GM21723 (cell line): ENCODE data around the gene IGSF22.
"Not testable (repeated sequence)": the region's sequence is repeated elsewhere in the genome, so short reads cannot be mapped to it uniquely, and the experiment has no call there.

ENCODE experiments used
- ATAC-seq: cut with Tn5 transposase; IDR thresholded peaks from one replicate; pipeline ENCODE4 v1.9.1; 2021; ENCODE audit warnings: mild to moderate bottlenecking, moderate library complexity; ENCODE audit not compliant: unreplicated experiment

IGSF22 gene

DNA sequence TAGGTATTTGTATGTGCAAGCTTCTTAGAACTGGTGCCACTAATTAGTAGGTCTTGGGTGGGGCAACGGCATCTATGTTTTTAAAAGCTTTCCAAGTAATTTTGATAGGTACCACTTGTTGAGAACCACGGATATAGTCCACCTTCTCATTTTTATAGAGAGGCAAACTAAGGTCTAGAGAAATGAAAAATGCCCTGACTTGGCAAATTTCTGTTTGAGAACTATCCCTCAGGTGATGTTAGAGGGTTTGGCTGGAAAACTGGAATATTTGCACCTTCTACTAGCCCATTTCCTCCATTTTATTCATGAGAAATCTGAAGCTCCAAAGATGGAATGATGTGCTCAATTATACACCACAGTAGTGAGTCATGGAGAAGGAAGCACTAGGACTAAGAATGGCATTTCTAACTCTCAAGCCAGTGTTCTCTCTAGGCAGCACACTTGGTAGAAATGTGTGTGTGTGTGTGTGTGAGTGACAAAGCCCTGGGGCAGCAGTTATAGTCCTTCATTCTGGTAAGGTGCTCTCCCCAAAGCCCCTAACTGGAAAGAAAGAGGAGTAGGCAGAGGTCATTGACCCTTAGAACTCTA is 29.3 kb downstream of the IGSF22 start:
- ATAC-seq = no peak

- no peak for ATAC-seq
These were observed 32.8 kb downstream of the IGSF22 start for GRCh38 chr11:18692941-18693760.

GRCh38 chr11:18691467-18692140 is 34.4 kb downstream of the IGSF22 start:
- not testable (repeated sequence) for ATAC-seq

DNA sequence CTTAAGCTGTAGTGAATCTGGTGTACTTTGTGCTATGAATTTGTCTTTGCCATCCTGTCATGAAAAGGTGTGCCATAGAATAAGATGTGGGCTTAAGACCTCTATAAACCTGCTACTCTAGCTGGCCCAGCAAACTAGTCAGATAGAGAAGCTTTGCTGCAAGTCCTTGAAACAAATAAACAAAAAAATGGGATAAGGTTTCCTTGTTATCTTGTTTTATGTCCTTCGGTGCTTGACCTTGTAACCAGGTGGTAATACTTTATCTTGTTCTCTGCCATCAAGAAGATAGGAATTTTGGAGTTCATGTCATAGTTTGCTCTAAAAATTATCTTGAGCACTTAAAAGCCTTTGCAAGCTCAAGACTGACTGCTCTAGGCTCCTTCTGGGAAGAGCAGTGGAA is 41.7 kb downstream of the IGSF22 start:
- no peak for ATAC-seq

- ATAC-seq = no peak
These were observed 43.5 kb downstream of the IGSF22 start for GRCh38 chr11:18682466-18682865.

- ATAC-seq = not testable (repeated sequence)
These were observed 44.0 kb downstream of the IGSF22 start for GRCh38 chr11:18681949-18682348.

DNA sequence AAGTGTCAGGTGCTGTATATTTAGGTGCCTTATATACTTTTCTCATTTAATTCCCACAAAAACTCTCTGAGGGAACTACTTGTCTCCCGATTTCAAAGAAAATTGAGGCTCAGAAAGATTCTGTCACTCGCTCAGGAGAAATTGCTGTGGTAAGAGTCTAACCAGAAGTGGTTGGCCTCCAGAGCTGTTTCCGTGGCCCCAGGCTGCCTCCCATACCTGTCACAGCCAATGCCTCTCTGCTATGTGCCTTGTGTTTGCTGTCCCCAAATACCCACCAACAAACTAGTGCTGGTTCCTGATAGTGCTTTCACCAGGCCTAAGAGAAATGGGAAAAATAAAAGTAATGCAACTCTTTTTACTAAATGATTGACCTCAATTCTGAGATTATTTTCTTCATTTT is 48.4 kb downstream of the IGSF22 start:
- no peak for ATAC-seq

DNA sequence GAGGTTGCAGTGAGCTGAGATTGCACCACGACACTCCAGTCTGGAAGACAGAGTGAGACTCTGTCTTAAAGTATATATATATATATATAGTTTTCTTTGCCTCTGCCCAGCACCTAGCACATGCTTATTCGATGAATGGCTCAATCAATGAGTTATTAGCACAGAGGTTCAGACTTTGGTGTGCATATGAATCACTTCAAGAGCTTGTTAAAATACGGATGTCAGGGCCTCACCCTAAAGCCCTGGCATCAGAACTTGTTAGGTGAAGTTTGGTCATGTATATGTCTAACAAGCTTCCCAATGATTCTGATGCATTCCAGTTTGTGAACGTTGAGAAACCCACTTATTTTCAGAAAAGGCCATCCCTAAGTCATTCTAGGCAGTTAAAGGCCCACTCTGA is 49.2 kb downstream of the IGSF22 start:
- no peak for ATAC-seq

DNA sequence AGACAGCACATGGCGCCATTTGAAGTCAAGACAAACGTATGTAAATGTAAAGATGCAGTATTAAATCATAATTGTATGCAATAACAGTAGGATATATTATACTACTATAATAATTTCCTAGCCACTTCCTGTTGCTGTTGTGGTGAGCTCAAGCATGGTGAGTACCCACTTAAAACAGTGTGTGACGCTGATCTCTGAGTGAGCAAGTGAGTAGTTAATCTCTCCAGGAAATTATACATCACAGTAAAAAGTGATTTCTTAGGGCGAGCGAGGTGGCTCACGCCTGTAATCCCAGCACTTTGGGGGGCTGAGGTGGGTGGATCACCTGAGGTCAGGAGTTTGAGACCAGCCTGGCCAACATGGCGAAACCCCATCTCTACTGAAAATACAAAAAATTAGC is 53.8 kb downstream of the IGSF22 start:
- ATAC-seq = not testable (repeated sequence)

GRCh38 chr11:18671246-18671645 is 54.7 kb downstream of the IGSF22 start:
- ATAC-seq = no peak

DNA sequence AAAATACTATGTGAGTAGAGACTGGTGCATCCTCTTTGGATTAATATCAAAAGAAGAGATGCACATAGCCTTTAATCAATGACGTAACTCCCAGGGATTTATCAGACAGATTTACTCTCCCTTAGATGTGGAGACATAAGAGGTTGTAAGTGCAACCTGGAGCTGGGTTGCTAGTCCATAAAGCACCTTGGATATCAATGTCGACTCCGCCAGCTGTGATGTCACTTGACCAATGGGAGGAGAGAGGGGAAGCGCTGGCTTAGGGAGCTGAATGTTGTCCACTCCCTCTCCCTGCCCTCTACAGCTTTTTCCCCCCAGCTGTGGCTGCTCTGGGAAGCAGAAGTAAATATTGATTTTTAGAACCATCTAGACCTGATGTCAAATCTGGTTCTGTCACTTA is 56.3 kb downstream of the IGSF22 start:
- ATAC-seq = no peak

GRCh38 chr11:18669219-18669596 is 56.8 kb downstream of the IGSF22 start:
- no peak for ATAC-seq

DNA sequence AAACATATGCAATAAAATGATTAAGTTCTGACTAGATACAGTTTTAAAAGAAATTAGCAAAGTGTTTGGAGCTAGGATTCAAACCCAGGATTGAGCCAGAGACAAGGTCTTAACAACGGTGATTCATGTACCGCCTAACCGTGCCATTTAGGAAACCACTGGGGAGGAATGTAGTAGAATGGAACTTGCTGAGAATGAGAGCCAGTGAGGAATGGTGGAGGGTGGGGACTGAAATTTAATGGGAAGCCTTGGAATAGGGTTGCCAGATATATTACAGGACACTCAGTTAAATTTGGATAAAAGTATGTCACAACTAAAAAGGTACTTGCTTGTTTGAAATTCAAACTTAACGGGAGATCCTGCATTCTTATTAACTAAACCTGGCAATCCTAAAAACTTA is 57.9 kb downstream of the IGSF22 start:
- ATAC-seq = no peak

GRCh38 chr11:18665353-18665872 is 60.6 kb downstream of the IGSF22 start:
- not testable (repeated sequence) for ATAC-seq

DNA sequence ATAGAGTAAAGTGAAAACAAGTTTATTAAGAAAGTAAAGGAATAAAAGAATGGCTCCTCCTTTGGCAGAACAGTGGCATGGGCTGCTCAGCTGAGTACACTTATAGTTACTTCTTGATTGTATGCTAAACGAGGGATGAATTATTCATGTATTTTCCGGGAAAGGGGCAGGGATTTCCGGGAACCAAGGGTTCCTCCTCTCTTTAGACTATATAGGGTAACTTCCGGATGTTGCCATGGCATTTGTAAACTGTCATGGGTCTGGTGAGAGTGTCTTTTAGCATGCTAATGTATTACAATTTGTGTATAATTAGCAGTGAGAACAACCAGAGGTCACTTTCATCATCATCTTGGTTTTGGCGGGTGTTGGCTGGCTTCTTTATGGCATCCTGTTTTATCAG is 68.3 kb downstream of the IGSF22 start:
- ATAC-seq = no peak
